ENCODE results near the gene ZNF655. TPM values are rescaled to one million over a fixed set of nuclear protein-coding genes. Genes with fewer than 3 reads are reported as not detected.

ZNF655 gene
- total RNA-seq, 1 donor from 2014 or later = 31.5 TPM

GRCh38 chr7:99607548-99607947, 49.1 kb downstream of the ZNF655 start:
- no peak for TF ChIP-seq CTCF (conservative IDR thresholded peaks at IDR 0.05; ENCODE audit: low read depth, low read length)
- DNase-seq (ENCODE audit: low read depth) = no peak
- H3K4me3 ChIP-seq (ENCODE audit: low read depth, low read length) = no peak overlapping the region

GRCh38 chr7:99614495-99614894, 56.1 kb downstream of the ZNF655 start:
- DNase-seq (ENCODE audit: low read depth) = no peak
- H3K4me3 ChIP-seq (ENCODE audit: low read depth, low read length) = no peak overlapping the region
- TF ChIP-seq CTCF (conservative IDR thresholded peaks at IDR 0.05; ENCODE audit: low read depth, low read length) = no peak

GRCh38 chr7:99615989-99616358, 57.5 kb downstream of the ZNF655 start:
- peak overlapping the region; percentile 97 for H3K4me3 ChIP-seq (ENCODE audit: low read depth, low read length)
- DNase-seq (ENCODE audit: low read depth) = no peak
- TF ChIP-seq CTCF (conservative IDR thresholded peaks at IDR 0.05; ENCODE audit: low read depth, low read length) = no peak

GRCh38 chr7:99616359-99617191, 58.1 kb downstream of the ZNF655 start, which contains the start of gene ZSCAN25:
Gene ZSCAN25 (plus strand): TSS chr7:99616946. CDS start chr7:99619607, 2,661 bp downstream.
- TF ChIP-seq CTCF (conservative IDR thresholded peaks at IDR 0.05; ENCODE audit: low read depth, low read length) = peak; percentile 63
- DNase-seq (ENCODE audit: low read depth) = peak; percentile 72

GRCh38 chr7:99617192-99617781, 58.8 kb downstream of the ZNF655 start:
- peak overlapping the region; percentile 97 for H3K4me3 ChIP-seq (ENCODE audit: low read depth, low read length)
- no peak for DNase-seq (ENCODE audit: low read depth)
- no peak for TF ChIP-seq CTCF (conservative IDR thresholded peaks at IDR 0.05; ENCODE audit: low read depth, low read length)

More at GRCh38 chr7:99616359-99617191, 58.1 kb downstream of the ZNF655 start, which contains the start of gene ZSCAN25:
- H3K4me3 ChIP-seq (ENCODE audit: low read depth, low read length) = peak within 1 kb of the TSS; percentile 97

- no peak overlapping the region for H3K4me3 ChIP-seq (ENCODE audit: low read depth, low read length)
- DNase-seq (ENCODE audit: low read depth) = no peak
Observed at GRCh38 chr7:99618726-99619125, 60.3 kb downstream of the ZNF655 start.

More at GRCh38 chr7:99618726-99619125, 60.3 kb downstream of the ZNF655 start:
- TF ChIP-seq CTCF (conservative IDR thresholded peaks at IDR 0.05; ENCODE audit: low read depth, low read length) = no peak
